ENCODE data around the gene CLDN5. TPM values are rescaled to one million over a fixed set of nuclear protein-coding genes. Genes with fewer than 3 reads are reported as not detected.

CLDN5 gene
- total RNA-seq, 2 experiments from 2014 or later = not detected

DNA sequence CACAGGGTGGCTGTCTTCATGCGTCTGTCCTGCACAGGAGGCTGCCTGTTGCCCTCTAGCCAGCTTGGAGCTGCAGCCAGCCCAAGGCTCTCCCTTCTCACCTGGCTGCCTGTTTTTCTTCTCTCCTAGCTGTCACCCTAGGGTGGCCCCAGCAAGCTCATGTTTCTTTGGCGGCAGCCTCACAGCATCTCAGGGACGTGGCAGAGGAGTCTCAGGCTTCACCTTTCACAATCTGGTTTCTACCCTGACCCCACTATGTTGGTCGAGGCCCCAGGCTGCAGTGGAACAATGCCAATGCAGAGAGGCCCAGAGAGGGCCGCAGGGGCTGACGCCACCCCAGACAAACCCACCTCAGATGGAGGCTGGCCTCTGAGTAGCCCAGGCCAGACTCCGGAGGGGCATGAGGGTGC lies 2.5 kb upstream of the CLDN5 start:
- Histone ChIP-seq H3K27ac (ENCODE audit: low read depth, low read length, poor library complexity, severe bottlenecking) (no peak overlapping the region), H3K79me2 (ENCODE audit: insufficient read depth, low read depth, low read length) (no peaks in the 10 kb centered on the region), H3K36me3 (ENCODE audit: insufficient read depth, low read length) (no peaks in the 10 kb centered on the region), H3K4me3 (ENCODE audit: low read depth, low read length, poor library complexity, severe bottlenecking) (no peak overlapping the region), H3K4me1 (ENCODE audit: insufficient read depth, low read length, poor library complexity, severe bottlenecking) (no peaks in the 10 kb centered on the region), H2AFZ (ENCODE audit: low read length) (no peak overlapping the region), H3K9me2 (ENCODE audit: insufficient read depth, low read length) (no peaks in the 10 kb centered on the region), H3K4me2 (ENCODE audit: low read length) (no peak overlapping the region), H3K9me3 (ENCODE audit: low read length) (no peaks in the 10 kb centered on the region), H4K20me1 (ENCODE audit: insufficient read depth, low read length) (no peaks in the 10 kb centered on the region)
- POLR2A ChIA-PET = no interaction called here
- CTCF ChIA-PET (ENCODE audit: unreplicated experiment) = no interaction called here
- TF ChIP-seq EZH2phosphoT487 (IDR thresholded peaks at IDR 0.05; ENCODE audit: borderline replicate concordance, low read depth, low read length) = no peak
- TF ChIP-seq, protein P1, sequence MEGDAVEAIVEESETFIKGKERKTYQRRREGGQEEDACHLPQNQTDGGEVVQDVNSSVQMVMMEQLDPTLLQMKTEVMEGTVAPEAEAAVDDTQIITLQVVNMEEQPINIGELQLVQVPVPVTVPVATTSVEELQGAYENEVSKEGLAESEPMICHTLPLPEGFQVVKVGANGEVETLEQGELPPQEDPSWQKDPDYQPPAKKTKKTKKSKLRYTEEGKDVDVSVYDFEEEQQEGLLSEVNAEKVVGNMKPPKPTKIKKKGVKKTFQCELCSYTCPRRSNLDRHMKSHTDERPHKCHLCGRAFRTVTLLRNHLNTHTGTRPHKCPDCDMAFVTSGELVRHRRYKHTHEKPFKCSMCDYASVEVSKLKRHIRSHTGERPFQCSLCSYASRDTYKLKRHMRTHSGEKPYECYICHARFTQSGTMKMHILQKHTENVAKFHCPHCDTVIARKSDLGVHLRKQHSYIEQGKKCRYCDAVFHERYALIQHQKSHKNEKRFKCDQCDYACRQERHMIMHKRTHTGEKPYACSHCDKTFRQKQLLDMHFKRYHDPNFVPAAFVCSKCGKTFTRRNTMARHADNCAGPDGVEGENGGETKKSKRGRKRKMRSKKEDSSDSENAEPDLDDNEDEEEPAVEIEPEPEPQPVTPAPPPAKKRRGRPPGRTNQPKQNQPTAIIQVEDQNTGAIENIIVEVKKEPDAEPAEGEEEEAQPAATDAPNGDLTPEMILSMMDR (conservative IDR thresholded peaks at IDR 0.05; ENCODE audit: low read length) = no peak
- no peak for DNase-seq (ENCODE audit: low spot score)
- intact Hi-C loops (cut with micrococcal nuclease; ENCODE audit: unreplicated experiment) = no loop called here
- BruUV-seq (replicated peaks) = no TSS peak

- CTCF ChIA-PET (ENCODE audit: unreplicated experiment) = no interaction called here
- H3K27ac ChIP-seq (ENCODE audit: low read depth, low read length, poor library complexity, severe bottlenecking) = no peak overlapping the region
- BruUV-seq (replicated peaks) = no TSS peak
- H3K79me2 ChIP-seq (ENCODE audit: insufficient read depth, low read depth, low read length) = no peaks in the 10 kb centered on the region
- no peaks in the 10 kb centered on the region for H3K9me3 ChIP-seq (ENCODE audit: low read length)
- no peaks in the 10 kb centered on the region for H4K20me1 ChIP-seq (ENCODE audit: insufficient read depth, low read length)
- peaks cover 4% of the 10 kb centered on the region; the same call in 1 of the 2 replicates for H3K36me3 ChIP-seq (ENCODE audit: insufficient read depth, low read length)
- intact Hi-C loops (cut with micrococcal nuclease; ENCODE audit: unreplicated experiment) = no loop called here
- H3K4me2 ChIP-seq (ENCODE audit: low read length) = no peak overlapping the region
- no peak overlapping the region for H2AFZ ChIP-seq (ENCODE audit: low read length)
- POLR2A ChIA-PET = no interaction called here
- no peak for TF ChIP-seq EZH2phosphoT487 (IDR thresholded peaks at IDR 0.05; ENCODE audit: borderline replicate concordance, low read depth, low read length)
- TF ChIP-seq, protein P1 (conservative IDR thresholded peaks at IDR 0.05; ENCODE audit: low read length) = no peak
- H3K4me3 ChIP-seq (ENCODE audit: low read depth, low read length, poor library complexity, severe bottlenecking) = no peak overlapping the region
- no peaks in the 10 kb centered on the region for H3K4me1 ChIP-seq (ENCODE audit: insufficient read depth, low read length, poor library complexity, severe bottlenecking)
- no peaks in the 10 kb centered on the region for H3K9me2 ChIP-seq (ENCODE audit: insufficient read depth, low read length)
- DNase-seq (ENCODE audit: low spot score) = no peak
These were observed 2.0 kb upstream of the CLDN5 start for GRCh38 chr22:19526076-19526701.

GRCh38 chr22:19525666-19526065 lies 1.5 kb upstream of the CLDN5 start:
- no peak for DNase-seq (ENCODE audit: low spot score)
- Histone ChIP-seq H2AFZ (ENCODE audit: low read length) (no peak overlapping the region), H3K79me2 (ENCODE audit: insufficient read depth, low read depth, low read length) (no peaks in the 10 kb centered on the region), H3K4me2 (ENCODE audit: low read length) (no peak overlapping the region), H3K4me3 (ENCODE audit: low read depth, low read length, poor library complexity, severe bottlenecking) (no peak overlapping the region), H3K27ac (ENCODE audit: low read depth, low read length, poor library complexity, severe bottlenecking) (no peak overlapping the region), H3K9me2 (ENCODE audit: insufficient read depth, low read length) (no peaks in the 10 kb centered on the region), H4K20me1 (ENCODE audit: insufficient read depth, low read length) (no peaks in the 10 kb centered on the region), H3K9me3 (ENCODE audit: low read length) (no peaks in the 10 kb centered on the region), H3K36me3 (ENCODE audit: insufficient read depth, low read length) (peaks cover 6% of the 10 kb centered on the region; the same call in 1 of the 2 replicates), H3K4me1 (ENCODE audit: insufficient read depth, low read length, poor library complexity, severe bottlenecking) (no peaks in the 10 kb centered on the region)
- POLR2A ChIA-PET = no interaction called here
- TF ChIP-seq, protein P1 (conservative IDR thresholded peaks at IDR 0.05; ENCODE audit: low read length) = no peak
- no peak for TF ChIP-seq EZH2phosphoT487 (IDR thresholded peaks at IDR 0.05; ENCODE audit: borderline replicate concordance, low read depth, low read length)
- no TSS peak for BruUV-seq (replicated peaks)
- CTCF ChIA-PET (ENCODE audit: unreplicated experiment) = no interaction called here
- intact Hi-C loops (cut with micrococcal nuclease; ENCODE audit: unreplicated experiment) = no loop called here

Data from OCI-LY7 (cell line).